RPMI7951 (cell line): ENCODE results near the gene CASKIN2. TPM values are rescaled to one million over a fixed set of nuclear protein-coding genes. Genes with fewer than 3 reads are reported as not detected.

Experiments
- DNase-seq: peaks from one replicate; pipeline ENCODE4 v3.0.0-alpha.2; 2012; ENCODE audit warnings: low read depth
- total RNA-seq: library from RNA; depleted of rRNA; stranded (reverse); fragments of >200 nt; shearing (Covaris generic); gene quantifications from 2 replicates; pipeline ENCODE4 v1.2.3, GENCODE V29; 2014

Gene CASKIN2
- total RNA-seq, 1 experiment from 2014 or later, result 4.2 TPM

DNA sequence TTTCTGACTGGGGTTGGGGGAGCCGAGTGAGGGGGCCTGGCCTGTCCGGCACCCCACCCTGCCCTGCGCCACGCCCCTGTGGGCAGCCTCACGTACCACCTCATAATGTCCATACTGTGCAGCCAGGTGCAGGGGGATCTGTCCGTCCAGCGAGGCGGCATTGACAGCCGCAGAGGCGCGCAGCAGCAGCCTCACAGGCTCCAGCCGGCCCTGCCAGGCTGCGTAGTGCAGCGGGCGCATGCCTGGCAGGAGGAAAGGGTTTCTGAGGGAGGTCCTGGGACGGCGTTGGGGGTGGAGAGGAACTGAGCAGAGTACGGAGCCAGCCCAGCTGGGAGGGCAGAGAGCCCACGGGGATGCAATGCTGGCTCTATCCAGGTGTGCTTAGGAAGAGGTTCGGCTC lies 8.4 kb downstream of the CASKIN2 start:
- no peak for DNase-seq

DNA sequence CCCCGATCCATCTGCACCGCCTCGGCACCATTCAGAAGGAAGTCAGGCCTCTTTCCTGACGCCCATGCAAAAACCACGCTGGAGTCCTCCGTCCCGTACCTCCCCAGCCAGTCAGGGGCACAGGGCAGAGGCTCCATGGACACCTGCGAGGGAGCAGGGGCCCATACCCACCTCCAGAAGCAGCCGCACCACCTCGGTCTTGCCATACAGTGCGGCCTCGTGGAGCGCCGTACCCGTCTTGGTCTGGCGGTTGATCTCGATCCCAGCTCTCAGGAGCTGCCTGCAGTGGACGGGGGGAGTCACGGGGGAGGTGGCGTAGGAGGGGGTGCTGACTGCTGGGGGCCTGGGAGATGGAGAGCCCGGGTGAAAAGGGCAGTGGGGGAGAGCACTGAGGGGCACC lies 9.2 kb downstream of the CASKIN2 start:
- no peak for DNase-seq

DNA sequence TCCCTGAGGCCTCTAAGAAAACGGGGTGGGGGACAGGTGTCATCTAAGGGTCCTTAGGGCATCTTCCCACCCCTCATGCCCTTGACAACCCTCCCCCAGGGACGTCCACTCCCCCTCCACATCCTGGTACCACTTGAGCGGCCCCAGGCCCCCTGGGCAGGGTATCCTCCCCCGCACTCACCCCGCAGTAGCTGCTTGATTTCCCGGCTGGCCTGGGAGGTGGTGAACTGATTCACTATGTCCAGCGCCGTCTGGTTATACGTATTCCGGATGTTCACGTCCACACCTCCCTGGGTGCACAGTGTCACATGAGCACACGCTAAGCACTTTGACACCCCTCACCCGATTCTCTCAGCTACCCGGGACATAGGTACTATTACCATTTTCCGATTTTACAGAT lies 9.7 kb downstream of the CASKIN2 start:
- no peak for DNase-seq

DNA sequence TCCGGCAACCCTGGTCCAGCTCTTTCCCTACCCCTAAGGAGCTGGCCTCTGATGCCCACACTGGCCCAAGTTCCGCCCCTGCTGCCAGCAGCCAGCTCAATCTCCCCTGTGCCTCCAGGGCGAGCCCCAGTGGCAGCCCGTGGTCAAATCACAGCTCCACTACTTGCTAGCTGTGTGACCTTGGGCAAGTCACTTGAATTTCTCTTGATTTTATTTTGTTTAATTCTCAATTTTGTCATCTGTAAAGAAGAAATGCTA lies 10.3 kb downstream of the CASKIN2 start:
- DNase-seq, result no peak

DNA sequence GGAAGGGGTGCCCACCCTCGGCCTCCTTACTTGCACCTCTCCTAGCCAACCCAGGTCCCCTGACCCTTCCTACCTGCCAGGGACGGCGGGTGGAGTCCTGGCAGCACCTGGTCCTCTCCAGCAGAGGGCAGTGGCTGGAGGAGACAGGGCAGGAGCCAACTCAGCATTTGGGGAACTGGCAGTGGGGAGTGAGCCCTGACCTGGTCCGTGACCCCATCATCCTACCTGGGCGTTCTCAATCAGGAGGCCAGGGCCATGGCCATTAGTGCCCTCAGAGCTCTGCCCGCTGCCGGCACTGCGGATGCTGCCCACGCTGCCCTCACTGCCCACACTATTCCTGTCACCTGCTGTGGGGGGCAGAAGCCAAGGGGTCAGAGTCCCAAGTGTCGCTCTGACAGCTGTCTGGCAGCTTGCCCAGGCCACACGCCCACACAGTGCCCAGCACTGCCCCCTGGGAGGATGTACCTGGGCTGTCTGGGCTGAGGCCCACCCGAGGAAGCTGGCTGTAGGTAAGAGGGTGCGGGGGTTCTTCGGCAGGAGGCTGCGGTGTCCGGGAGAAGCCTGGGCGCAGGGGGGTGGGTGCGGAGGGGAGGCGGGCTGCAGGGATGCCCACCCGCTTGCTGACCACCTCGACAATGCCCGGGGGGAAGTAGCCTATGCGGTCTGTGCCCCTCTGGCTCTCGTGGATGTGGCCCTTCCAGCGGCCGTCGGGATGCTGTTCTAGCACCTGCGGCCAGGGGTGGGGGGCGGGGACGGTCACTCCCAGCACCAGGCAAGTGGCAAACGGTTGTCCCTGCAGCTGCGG lies 10.8 kb downstream of the CASKIN2 start:
- no peak for DNase-seq

DNA sequence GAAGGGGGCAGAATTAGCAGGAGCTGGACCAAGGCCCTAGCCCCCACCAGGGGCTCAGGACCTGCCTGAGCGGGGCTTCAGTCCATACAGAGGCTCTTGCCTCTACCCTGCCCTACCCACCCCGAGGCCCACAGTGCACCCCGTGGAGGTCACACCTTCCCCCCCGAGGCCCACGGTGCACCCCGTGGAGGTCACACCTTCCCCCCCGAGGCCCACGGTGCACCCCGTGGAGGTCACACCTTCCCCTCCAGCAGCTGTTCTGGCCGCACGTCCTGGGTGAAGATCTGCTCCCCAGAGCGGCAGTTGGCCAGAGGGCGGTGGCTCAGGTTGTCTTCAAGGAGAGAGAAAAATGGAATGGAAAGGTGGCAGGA lies 11.4 kb downstream of the CASKIN2 start:
- DNase-seq, result no peak

DNA sequence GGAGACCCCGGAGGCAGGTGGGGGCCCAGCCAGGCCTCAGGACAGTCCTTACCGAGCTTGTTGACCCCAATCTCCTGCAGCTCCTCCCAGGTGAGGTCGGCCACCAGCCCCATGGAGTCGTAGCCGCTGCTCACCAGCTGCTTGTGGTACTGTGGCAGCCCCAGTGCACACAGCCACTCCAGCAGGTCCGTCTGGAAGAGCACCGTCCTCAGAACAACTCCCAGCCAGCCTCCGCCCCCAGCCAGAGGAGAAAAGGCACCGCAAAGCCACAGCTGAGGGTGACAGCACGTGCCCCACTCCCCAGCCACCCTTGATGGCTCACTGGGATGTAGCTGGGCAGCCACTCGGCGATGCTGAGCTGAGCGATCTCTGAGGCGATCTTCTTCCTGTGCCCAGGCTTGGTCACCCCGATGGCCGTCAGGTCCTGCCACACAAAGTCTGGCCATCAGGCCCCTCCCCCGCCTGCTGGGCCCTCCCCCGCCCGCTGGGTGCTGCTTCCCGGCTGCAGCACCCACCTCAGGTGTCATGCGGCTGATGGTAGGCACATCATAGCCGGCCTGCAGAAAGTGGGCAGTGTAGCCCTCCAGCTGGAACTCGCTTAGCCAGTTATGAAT lies 11.9 kb downstream of the CASKIN2 start:
- DNase-seq, result no peak

DNA sequence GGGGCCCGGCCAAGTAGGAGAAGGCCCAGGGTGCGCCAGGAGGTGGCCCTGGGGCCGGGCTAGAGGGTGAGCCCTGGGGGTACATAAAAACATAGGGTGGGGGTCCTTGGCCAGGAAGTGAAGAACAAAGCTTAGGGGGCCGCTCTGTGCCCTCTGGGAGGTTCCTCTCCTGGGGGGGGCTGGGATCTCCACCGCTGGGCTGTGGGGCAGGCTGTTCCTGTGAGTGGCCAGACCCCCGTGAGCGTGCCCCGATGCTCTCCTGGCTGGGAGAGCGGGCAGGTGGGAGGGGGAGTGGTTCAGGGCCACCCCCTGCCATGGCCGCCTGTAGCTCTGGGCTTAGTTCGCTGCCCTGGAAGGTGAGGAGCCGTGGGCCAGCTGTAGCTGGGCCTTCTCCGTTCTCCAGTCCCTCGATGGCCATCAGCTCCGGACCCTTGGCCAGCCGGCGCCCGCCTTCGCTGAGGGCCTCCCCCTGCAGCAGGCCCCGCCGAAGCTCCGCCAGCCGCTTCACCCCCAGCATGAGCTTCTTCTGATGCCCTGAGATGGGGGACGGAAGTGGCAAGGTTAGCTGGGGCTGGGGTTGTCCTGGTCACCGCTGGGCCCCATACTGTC lies 12.5 kb downstream of the CASKIN2 start:
- DNase-seq, result no peak

DNA sequence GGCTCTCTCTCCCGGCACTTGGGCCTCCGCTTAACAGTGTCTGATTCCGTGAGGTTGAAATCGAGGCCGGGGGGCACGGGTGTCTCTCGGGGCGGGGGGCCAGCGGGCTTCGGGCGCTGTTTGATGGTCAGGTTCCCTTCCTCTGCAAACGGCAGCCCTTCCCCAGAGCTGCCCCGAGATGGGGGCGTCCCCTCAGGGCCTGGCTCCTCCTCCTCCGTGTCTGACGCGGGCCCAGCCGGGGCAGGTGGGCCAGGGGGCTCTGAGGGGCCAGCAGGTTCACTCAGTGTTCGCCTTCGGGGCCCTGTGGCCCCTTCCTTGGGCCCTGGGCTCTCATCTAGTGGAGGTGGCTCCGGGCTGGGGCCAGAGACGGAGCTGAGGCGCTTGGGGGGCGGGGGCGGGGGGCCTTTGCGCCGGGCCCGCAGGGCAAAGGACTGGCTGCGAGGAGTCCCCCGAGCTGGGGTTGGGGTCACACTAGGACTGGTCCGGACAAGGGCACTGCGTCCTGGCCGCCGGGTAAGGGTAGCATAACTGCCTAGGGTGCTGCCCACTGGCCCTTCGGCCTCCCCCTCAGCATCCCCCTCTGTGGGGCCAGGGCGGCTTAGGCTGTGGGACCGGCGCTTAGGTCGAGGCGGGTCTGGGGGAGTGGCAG lies 13.1 kb downstream of the CASKIN2 start:
- DNase-seq, result no peak

DNA sequence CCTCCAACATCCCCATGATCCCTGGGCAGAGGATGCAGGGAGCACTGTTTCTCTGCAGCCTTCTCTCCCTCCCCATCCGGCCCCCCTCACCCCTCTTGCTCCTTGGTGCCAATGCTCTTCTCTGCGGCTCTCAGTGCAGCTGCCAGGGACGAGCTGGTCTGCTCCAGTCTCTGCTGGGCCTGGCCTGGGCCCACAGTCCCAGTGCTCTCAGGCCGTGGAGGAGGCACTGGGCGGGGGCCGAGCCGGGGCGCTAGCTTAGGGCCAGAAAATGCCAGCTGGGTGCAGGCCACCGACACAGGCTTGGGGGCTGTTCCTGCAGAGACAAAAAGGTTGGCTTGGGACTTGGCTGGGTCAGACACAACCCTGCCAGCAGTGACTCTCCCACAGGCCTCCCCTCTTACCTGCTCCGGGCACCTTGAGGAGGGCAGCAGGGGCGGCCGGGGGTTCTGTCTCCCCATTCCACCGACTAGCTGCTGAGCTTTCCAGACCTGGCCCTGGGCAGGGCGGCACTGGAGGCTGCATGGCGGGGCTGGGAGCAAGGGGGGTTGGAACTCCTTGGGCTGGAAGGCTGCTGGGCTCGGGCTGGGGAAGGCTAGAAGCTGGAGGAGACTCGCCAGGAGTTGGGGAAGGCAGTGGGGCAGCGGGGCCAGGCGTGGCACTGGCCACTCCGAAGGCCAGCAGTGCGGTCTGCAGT lies 13.8 kb downstream of the CASKIN2 start:
- DNase-seq, result no peak

DNA sequence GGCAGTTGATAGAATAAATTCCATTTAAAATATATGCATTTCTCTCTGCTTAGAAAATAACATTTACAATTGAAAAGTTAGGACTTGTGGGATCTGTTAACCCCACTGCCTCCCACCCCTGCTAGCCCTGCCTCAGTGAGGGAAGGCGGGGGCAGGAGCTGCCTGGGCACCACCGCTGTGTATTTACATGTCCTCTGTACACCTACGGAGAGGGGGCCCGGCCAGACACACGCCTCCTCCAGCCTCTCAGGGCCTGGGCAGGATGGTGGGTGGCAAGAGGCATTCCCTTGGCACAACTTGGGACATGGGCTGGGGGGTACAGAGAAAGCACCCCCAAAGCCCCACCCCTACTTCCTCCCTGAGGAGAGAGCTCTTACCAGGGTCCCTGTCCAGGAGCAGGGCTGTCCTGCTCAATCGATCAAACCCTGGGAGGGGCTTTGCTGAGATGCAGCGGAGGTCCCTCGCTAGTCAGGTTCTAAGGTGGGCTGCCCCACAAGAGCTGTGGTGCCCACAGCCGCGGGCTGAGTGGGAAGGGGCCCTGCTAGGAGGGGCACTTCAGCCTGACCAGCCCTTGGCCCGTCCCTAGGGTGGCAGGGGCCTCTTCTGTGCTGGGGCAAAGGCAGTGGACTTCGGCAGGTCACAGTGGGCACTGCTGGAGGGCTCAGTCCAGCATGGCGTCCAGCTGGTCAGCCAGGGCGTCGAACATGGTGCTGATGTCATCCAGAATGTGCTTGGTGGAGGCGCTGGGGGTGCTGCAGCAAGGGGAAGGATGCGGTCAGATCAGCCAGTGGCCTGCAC lies 14.7 kb downstream of the CASKIN2 start:
- DNase-seq, result no peak

DNA sequence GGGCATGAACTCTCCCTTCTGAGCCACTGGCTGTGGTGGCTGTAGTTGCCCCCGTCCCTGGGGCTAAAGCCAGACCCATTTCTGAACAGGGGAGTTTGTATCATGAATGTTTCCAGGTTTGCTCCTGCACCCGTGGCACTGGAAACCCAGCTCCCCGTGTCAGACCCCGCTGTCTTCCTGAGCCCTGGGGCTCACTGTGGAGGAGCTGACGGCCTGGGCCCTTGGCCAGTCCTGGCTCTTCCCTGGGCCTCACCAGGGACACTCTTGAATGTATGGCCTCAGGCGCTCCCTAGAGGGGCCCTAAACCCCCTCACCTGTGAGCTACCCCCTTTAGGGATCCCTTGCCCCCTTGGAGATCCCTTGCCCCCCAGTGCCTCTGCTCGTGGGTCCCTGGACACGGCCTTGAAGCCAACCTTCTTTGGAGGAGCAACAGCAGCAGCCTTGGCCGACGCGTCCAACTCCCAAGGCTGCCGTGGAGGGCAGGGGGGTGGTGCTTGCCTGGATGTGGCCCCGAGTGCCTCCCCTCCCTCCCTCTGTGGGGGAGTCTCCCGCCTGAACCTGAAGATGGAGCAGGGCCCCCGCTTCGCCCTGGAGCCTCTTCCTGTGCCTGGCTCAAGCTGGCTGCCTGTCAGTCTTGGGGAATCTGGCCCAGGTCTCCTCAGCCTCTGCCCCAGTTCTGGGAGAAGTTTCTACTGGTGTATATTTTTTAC lies 15.9 kb downstream of the CASKIN2 start:
- DNase-seq, result no peak

DNA sequence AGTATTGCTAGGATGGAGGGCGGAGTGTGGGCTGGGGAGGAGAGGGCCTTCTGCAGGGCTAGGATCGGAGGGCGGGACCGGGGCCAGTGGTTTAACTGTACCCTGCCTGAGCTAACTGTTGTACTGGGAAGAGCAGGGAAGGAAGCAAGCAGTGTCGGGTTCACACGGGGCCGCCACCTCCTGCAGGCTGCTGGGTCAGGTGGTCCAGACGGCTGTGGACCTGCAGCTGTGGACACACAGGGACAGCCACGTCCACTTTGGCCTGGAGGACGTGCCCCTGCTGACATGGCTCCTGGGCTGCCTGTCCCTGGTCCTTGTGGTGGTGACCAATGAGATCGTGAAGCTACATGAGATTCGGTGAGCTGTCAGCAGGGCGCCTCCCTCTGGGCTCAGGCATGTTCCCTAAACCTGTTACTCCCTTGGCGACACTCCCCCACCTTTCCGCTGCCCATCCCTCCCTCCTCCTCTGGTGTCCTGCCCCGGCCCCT lies 16.6 kb downstream of the CASKIN2 start:
- DNase-seq, result no peak

DNA sequence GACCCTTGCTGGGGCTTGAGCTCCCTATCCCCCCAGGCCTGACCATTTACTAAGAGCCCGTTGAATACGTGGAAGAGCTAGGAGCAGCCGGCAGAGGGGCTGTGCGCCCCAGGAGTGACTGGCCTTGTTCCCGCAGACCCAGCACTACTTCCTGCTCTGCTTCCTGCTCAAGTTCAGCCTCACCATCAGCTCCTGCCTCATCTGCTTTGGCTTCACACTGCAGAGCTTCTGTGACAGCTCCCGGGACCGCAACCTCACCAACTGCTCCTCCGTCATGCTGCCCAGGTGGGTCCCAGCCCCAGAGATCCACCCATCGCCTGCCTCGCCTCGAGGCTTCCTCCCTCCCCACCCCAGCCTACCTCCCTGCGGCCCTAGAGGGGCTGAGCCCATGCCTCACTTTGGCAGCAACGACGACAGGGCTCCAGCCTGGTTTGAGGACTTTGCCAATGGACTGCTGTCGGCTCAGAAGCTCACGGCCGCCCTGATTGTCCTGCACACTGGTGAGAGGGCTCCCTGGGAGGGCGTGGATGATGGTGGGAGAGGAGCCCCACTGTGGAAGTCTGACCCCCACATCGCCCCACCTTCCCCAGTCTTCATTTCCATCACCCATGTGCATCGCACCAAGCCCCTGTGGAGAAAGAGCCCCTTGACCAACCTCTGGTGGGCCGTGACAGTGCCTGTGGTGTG lies 17.2 kb downstream of the CASKIN2 start:
- no peak for DNase-seq

DNA sequence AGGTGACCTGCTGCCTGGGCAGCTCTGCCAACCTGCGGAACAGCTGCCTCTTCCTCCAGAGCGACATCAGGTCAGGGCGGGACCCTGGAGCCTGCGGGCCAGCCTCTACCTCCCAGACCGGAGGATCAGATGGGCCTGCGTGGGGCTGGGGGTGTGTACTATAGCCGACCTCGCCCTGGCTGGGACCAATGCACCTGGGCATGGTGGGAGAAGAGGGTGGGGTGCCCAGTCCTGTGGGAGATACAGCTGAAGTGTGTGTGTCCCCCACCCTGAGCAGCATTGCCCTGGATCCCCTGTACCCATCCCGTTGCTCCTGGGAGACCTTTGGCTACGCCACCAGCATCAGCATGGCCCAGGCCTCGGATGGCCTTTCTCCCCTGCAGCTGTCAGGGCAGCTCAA lies 19.3 kb downstream of the CASKIN2 start:
- DNase-seq, result no peak

DNA sequence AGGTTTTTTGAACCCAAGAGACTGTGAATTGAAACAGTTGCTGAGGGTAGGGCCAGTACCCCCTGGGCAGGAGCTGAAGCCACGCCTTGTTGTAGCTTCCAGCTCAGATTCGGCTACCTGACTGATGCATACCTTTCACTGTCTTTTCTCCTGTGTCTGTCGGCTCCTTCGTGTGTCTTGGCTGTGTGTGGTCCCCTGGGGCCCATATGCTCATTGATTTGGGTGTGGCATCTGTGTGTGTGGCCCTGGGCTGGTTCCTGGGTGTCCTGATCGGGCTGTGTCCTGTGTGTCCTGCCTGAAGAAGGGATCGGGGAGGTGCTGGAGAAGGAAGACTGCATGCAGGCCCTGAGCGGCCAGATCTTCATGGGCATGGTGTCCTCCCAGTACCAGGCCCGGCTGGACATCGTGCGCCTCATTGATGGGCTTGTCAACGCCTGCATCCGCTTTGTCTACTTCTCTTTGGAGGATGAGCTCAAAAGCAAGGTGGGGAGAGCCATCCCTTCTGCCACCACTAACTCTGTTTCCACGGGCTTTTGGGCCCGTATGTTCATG lies 20.9 kb downstream of the CASKIN2 start:
- no peak for DNase-seq

DNA sequence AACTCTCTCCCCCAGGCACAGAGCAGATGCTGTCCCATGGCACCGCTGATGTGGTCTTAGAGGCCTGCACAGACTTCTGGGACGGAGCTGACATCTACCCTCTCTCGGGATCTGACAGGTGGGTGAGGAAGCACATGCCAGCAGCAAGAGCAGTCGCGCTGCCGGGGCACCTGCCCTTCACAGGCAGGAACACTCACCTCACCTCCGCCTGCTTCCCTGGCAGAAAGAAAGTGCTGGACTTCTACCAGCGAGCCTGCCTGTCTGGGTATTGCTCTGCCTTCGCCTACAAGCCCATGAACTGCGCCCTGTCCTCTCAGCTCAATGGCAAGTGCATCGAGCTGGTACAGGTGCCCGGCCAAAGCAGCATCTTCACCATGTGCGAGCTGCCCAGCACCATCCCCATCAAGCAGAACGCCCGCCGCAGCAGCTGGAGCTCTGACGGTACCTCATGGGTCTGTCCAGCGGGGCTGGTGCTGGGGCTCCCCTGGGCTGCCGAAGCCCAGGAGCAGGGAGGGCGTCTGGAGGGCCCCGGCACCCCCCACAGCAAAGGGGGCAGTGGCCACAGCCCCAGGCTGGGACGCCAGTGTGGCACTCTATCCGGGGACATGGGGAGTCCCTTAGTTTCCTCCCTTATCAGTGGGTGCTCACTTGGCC lies 21.7 kb downstream of the CASKIN2 start:
- DNase-seq, result no peak

DNA sequence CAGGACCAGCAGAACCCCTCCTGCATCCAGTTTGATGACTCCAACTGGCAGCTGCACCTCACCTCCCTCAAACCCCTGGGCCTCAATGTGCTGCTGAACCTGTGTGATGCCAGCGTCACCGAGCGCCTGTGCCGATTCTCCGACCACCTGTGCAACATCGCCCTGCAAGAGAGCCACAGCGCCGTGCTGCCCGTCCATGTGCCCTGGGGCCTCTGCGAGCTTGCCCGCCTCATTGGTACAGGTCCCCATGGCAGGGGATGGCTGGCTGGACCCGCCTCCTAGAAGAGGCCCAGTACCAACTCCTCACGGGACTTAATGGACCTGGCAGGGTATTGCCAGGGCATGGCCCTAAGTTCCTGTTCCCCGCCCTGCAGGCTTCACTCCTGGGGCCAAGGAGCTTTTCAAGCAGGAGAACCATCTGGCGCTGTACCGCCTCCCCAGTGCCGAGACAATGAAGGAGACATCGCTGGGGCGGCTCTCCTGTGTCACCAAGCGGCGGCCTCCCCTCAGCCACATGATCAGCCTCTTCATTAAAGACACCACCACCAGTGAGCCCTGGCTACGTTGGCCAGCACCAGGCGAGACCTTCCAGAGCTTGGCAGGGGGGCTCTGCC lies 22.7 kb downstream of the CASKIN2 start:
- no peak for DNase-seq

DNA sequence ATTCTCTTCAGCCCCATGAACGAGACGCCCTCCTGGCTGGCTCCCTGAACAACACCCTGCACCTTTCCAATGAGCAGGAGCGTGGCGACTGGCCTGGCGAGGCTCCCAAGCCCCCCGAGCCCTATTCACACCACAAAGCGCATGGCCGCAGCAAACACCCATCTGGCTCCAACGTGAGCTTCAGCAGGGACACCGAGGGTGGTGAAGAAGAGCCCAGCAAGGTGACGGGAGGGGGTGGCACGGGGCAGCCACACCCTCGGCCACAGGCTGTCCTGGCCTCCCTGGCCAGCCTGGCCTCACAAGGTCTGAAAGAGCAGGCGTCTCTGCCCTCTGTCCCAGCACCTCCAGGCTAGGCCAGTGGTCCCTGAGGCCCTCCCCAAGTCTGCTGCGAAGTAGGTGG lies 23.7 kb downstream of the CASKIN2 start:
- DNase-seq, result no peak
